Right lobe of liver (tissue), 4 donors: ENCODE results near the gene NYAP1.

ENCODE experiments used
- POLR2A ChIP-seq: fragments of 450-650 bp; IDR thresholded peaks from one replicate; pipeline ENCODE4 v1.6.1; 2017; ENCODE audit warnings: antibody characterized with exemption, mild to moderate bottlenecking
- TF ChIP-seq, protein P1 (sequence below), 4 donors: fragments of 200-600 bp in 3 of 4; fragments of 450-650 bp in 1 of 4; IDR thresholded peaks; one replicate each; pipeline versions ENCODE4 v1.5.1 to v1.8.0; 2016 to 2022; ENCODE audit warnings: antibody characterized with exemption in 4 of 4, mild to moderate bottlenecking in 2 of 4
- donor health status: DM: no; HTN: no; CAD: no.
- donor health status: DM: no; HTN: no; CAD: no.
- donor health status: DM: no; HTN: yes; CAD: no.

- TF ChIP-seq, protein P1, sequence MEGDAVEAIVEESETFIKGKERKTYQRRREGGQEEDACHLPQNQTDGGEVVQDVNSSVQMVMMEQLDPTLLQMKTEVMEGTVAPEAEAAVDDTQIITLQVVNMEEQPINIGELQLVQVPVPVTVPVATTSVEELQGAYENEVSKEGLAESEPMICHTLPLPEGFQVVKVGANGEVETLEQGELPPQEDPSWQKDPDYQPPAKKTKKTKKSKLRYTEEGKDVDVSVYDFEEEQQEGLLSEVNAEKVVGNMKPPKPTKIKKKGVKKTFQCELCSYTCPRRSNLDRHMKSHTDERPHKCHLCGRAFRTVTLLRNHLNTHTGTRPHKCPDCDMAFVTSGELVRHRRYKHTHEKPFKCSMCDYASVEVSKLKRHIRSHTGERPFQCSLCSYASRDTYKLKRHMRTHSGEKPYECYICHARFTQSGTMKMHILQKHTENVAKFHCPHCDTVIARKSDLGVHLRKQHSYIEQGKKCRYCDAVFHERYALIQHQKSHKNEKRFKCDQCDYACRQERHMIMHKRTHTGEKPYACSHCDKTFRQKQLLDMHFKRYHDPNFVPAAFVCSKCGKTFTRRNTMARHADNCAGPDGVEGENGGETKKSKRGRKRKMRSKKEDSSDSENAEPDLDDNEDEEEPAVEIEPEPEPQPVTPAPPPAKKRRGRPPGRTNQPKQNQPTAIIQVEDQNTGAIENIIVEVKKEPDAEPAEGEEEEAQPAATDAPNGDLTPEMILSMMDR (IDR thresholded peaks at IDR 0.05): no peak
- TF ChIP-seq POLR2A: no peak
Observed at GRCh38 chr7:100467638-100468373, 15.9 kb upstream of the NYAP1 start.
